NCI-H2227 (cell line): ENCODE results near the gene TMEM184A.
A peak's percentile ranks its signal among the peaks of the same experiment; 100 is the strongest.

Experiments
- DNase-seq: peaks from one replicate; lab custom pipeline; 2025; ENCODE audit not compliant: unreplicated experiment; lab: John Stamatoyannopoulos, UW

Gene TMEM184A

DNA sequence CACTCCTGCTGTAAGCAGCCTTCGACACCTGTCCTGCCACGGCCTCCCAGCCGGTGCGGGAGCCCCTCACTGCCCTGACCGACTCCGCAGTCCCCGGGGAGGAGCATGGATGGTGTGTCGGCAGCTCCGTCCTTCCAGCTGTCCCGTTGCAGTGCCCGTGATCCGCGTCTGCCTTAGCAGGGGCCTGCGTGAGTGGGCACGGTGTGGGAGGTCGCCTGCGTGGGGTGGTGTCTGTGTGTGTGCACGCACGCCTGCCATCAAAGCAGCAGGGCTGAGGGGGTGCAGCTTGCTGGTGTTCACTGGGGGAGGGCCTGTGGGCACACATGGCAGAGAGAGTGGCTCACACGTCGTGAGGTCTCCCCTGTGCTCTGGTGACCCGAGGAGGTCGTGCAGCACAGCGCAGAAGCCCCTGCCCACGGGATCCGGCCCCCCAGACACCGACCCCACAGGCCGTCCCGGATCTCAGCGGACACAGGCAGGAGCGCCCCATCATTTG is 15.2 kb downstream of the TMEM184A start:
- DNase-seq, result no peak

- no peak for DNase-seq
Observed at GRCh38 chr7:1539882-1540775, 15.9 kb downstream of the TMEM184A start.

- no peak for DNase-seq
Observed at GRCh38 chr7:1539181-1539881, 16.7 kb downstream of the TMEM184A start.

GRCh38 chr7:1538544-1539180 is 17.3 kb downstream of the TMEM184A start:
- DNase-seq, result no peak

- DNase-seq, result peak; percentile 94
Observed at GRCh38 chr7:1537535-1538412, 18.2 kb downstream of the TMEM184A start.

DNA sequence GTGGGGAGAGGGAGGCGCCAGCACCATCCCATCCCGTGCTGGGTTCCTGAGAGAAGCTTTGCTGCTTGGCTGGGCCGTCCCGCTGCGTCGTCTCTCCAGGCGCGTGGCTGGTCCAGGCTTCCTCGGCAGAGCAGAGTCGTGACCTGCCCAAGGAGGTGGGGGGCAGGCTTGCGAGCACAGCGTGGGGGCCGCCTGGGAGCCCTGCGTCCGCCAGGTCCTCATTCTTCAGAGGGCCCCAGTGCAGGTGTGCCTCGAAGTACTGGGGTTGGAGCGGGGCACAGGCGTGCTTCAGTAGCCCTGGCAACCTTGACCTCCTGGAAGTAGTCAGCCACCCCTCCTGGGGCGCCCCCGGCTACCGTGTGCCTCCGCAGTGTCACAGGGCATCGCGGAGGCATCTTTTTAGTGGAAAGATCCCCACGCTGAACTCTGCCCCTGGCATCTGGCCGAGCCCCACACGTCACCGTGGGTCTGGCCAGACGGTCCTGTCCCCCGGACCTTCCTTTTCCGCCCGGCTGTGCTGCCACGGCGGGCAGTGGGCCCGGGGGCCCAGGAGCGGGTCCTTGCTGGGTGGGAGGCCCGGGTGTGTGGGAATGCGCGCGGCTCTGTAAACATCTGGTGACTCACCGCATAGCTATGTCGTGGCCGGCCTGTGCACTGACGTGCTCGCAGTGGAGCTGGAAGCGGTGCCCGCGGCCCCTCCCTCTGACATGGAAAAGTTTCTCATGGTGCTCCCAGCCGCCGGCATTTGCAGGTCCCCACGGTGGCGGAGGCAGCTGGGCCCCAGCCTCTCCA is 19.1 kb downstream of the TMEM184A start:
- DNase-seq, result peak; percentile 66

DNA sequence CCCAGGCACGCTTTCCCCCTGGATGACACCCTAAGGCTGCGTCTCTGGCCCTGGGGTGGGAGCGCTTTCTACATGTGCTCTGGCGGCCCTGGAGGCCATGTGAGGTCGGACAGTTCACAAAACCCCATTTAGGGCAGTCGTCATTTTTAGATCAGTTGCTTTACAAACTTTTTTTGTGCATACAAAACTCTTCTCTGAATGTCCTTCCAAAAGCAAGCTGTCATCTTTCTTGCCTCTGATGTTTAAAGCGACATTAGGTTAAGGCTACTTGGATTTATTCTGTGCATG is 19.6 kb downstream of the TMEM184A start:
- no peak for DNase-seq

GRCh38 chr7:1535701-1536454 is 20.1 kb downstream of the TMEM184A start:
- no peak for DNase-seq

GRCh38 chr7:1535100-1535458 is 20.9 kb downstream of the TMEM184A start:
- no peak for DNase-seq

DNA sequence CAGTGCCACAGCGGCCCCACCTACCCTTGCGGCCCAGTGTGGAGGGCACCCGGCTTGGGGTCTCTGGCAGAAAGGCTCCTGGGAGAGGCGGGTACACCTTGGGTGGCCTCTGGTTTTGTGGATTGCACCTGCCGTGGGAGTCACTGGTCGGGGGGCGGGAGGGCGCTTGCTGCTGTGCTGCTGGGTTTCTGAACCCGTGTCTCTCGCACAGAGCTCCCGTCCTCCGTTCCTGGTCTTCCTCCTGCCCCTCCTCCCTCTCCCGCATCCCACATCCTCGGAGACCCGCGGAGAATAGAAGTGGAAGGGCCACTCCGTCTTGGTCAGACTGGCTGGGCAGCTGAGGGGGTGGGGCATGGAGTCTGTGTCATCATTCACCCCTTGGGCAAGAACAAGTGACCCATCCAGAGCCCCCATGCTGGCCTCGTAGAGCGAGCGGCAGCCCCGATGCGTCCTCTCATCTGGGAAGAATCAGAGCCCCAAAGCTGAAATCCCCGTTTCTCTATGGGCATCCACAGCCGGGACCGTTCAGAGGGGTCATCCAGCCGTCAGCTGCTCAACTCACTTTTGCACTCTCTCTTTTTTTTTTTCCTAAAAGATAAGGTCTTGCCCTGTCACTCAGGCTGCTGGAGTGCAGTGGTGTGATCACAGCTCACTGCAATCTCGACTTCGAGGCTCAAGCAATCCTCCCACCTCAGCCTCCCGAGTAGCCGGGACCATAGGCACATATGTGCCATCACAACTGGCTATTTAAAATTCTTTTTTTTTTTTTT is 21.5 kb downstream of the TMEM184A start:
- DNase-seq, result no peak

DNA sequence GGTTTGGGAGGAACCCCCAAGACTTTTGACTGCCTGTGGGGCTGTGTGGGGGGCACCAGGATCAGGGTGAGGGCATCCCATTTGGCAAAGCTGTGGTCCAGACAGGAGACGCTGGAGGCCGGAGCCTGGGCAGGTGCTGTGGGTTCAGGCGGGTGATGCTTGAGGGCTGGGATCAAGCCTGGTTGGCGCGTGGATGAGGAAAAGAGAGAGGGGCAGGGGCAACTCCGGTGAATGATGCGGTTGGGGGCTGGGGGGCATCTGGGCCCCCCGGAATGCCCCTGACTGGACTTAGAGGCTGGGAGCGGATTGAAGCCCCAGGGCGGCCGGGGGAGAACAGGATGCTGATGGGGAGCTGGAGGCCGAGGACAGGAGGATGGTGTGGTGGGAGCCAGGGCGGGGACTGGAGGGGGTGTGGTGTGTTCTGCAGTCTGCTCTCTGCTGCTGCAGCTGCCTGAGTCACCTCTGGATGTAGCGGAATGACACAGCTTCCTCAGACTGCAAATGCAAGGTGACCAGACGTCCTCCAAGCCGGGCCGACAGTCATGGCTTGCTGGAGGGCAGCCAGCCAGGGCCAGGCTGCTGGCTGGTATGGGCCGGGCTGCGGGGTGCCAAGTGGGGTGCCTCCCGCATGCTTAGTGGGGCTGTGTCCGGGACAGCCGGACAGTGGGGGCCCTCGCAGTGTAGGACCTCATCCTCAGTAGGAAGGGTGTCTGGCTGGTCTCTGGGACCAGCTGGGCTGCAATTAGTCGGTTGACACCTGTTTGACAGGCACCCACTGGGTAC is 22.3 kb downstream of the TMEM184A start:
- peak; percentile 11 for DNase-seq

DNA sequence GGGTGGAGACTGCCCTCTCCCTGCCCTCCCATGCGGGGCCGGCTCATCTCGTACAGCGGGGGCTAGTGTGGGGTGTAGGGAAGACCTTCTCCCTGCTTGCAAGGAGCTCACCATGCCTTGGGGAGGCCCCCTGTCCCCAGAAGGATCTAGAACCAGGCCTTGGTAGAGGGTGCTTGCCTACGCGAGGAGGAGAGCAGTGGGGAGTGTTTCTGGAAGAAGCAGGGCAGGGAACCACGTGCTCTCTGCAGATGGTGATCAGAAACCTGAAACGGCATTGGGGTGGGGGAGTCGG is 22.8 kb downstream of the TMEM184A start:
- DNase-seq, result no peak

DNA sequence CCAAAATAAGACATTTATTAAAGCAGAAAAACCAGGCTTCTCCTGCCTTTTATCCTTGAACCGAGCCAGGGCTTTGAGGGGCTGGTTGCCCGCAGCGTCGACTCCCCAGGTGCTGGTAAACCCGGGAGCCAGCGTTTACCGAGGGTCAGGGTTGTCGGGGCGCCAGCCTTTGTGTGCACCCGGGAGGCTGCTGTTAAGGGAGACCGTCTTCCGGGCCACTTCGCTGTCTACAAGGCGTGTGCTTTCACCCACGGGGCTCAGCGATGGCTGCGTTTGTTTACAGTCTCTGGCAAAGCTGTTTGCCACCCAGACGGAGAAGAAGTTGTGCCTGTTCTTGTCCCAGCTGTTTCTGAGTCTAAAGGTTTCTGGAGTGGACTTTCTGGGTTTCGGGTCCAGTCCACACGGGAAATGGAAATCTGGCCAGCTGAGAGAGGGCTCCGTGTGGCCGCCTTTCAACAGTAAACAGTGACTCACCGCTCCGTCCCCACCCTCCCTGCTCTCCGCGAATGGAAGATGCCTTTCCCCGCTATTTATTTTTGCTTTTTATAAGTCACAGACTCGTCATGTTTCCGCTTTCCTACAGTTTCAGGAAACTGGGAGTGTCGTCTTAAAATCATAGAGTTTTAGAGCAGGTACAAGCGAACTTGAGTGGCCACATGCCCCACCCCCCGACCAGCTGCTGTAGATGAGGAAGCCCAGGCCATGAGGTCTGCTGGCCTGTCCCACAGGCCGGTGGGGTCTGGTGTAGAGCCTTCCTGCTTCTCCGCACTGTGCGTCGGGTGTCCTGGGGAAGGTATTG is 23.4 kb downstream of the TMEM184A start:
- DNase-seq, result no peak

GRCh38 chr7:1531979-1532455 is 24.0 kb downstream of the TMEM184A start:
- DNase-seq, result no peak

GRCh38 chr7:1531263-1531978 is 24.6 kb downstream of the TMEM184A start:
- no peak for DNase-seq

- DNase-seq, result no peak
Observed at GRCh38 chr7:1530946-1531262, 25.1 kb downstream of the TMEM184A start.
